NK-92 (cell line): Measurements from ENCODE around the gene PNPT1.
"Not testable (repeated sequence)": the region's sequence is repeated elsewhere in the genome, so short reads cannot be mapped to it uniquely, and the experiment has no call there.

Experiments used
- DNase-seq: peaks from one replicate; lab custom pipeline; 2025; ENCODE audit not compliant: unreplicated experiment; lab: John Stamatoyannopoulos, UW

The PNPT1 gene

GRCh38 chr2:55601849-55602248, 91.8 kb downstream of the PNPT1 start:
- no peak for DNase-seq

- DNase-seq = no peak
Observed at GRCh38 chr2:55598056-55598795, 95.4 kb downstream of the PNPT1 start.

GRCh38 chr2:55596795-55597194, 96.8 kb downstream of the PNPT1 start:
- DNase-seq = not testable (repeated sequence)

DNA sequence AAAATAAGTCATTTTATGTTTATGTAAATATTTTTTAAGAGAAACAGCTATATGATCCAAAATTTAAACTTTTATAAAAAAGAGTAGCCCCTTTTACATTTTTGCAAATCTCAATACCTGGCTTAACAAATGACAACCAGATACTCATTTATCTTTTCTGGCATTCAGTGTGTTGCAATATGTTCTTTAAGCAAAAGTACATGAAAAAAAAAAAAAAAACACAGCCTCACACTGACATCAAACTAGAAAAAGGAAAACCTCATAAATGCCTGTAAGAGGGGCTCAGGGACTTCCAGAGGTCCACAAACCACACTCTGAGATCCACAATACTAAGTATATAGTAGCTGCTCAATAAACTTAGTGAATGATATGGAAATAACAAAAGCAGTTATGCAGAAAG, 98.1 kb downstream of the PNPT1 start:
- no peak for DNase-seq

DNA sequence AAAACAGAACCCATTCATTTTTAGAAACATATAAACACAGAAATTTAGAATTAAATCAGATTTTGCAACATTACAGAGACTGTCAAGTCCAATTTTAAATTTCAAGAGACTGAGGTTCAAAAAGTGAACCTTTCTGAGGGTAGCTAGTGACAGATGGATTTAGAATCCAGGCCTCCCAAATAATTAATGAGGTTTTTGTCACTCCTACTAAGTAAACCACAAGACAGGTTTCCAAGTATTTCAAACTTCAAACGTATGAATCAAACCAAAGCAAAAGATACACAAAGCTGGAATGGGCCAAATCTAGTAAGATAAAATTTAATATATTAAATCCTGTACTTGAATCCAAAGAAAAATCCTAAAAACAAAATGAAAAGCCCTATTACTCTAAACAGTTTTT, 101.5 kb downstream of the PNPT1 start:
- DNase-seq = no peak

GRCh38 chr2:55590810-55591440, 102.7 kb downstream of the PNPT1 start:
- DNase-seq = no peak

- no peak for DNase-seq
Observed at GRCh38 chr2:55585451-55586080, 108.1 kb downstream of the PNPT1 start.
